Adrenal gland (tissue), 19 donors: Measurements from ENCODE around the gene MEDAG. TPM values are rescaled to one million over a fixed set of nuclear protein-coding genes. Genes with fewer than 3 reads are reported as not detected.

Source experiments
- DNase-seq, 7 donors: peaks; one replicate each; pipeline ENCODE4 v3.0.0-alpha.2; 2019 to 2020
- H3K27ac ChIP-seq, 5 donors: fragments of 200-600 bp; sonication (generic) in 4 of 5; 1 replicate in 3 of 5; 2 replicates in 2 of 5; pipeline versions ENCODE4 v1.5.1 to v1.8.0; 2016 to 2020; ENCODE audit warnings: mild to moderate bottlenecking in 1 of 5
- H3K27me3 ChIP-seq: fragments of 200-600 bp; 2 replicates; pipeline ENCODE4 v1.8.0; 2021
- H3K36me3 ChIP-seq, 2 donors: fragments of 200-600 bp; replicated peaks in 1 of 2; 1 replicate in 1 of 2; 2 replicates in 1 of 2; pipeline versions ENCODE4 v1.5.1 to v1.8.0; 2018 to 2022
- H3K4me1 ChIP-seq, 2 donors: fragments of 200-600 bp; replicated peaks in 1 of 2; 1 replicate in 1 of 2; 2 replicates in 1 of 2; pipeline versions ENCODE4 v1.5.1 to v1.8.0; 2018 to 2021
- H3K4me3 ChIP-seq, 4 donors: fragments of 200-600 bp; sonication (generic) in 3 of 4; one replicate each; pipeline ENCODE4 v1.5.1; 2016 to 2018
- H3K9me3 ChIP-seq, 3 donors: fragments of 200-600 bp; sonication (generic) in 1 of 3; replicated peaks in 1 of 3; 1 replicate in 2 of 3; 2 replicates in 1 of 3; pipeline versions ENCODE4 v1.5.1 to v1.8.0; 2016 to 2021
- CTCF ChIP-seq, 6 experiments: fragments of 450-650 bp in 4 of 6; fragments of 200-600 bp in 2 of 6; sonication (generic) in 1 of 6; IDR thresholded peaks; 1 replicate in 5 of 6; 2 replicates in 1 of 6; pipeline versions ENCODE4 v1.5.1 to v1.8.0; 2016 to 2021; ENCODE audit warnings: antibody characterized with exemption in 6 of 6, mild to moderate bottlenecking in 2 of 6, moderate library complexity in 1 of 6
- POLR2A ChIP-seq, 2 donors: fragments of 450-650 bp; IDR thresholded peaks; one replicate each; pipeline ENCODE4 v1.6.1; 2017; ENCODE audit warnings: antibody characterized with exemption in 2 of 2, mild to moderate bottlenecking in 2 of 2, moderate library complexity in 1 of 2
- WGBS, 4 donors: extraction: QIAGEN DNeasy Blood & Tissue Kit in 2 of 4; methylation state at CpG; one replicate each; pipeline versions ENCODE4 v1.1.5 to v1.1.7; 2013 to 2017; 5-methylcytosine and 5-hydroxymethylcytosine counted together
- intact Hi-C, 2 donors: fragments of 100-400 bp; cut with DNase I; formaldehyde crosslinking; loops; one replicate each; pipeline versions ENCODE4 v1.14.1 to v1.15.0; 2022 to 2023
- long read RNA-seq, 10 donors: library from polyadenylated mRNA in 3 of 10; unstranded in 2 of 10; stranded (forward) in 1 of 10; transcript quantifications; one replicate each; pipeline ENCODE4 v2.0.0 and lab custom pipeline, GENCODE V29; 2021 to 2026
- polyA plus RNA-seq, 3 donors: library from polyadenylated mRNA; stranded (reverse); fragments of 200-250 nt in 2 of 3; fragments of 350-450 nt in 1 of 3; fragmentation: Illumina TruSeq in 1 of 3; extraction: RNeasy Lipid Tissue Mini Kit (QIAGEN cat#74804) in 1 of 3; gene quantifications; one replicate each; pipeline ENCODE4 v1.2.3, GENCODE V29; 2013 to 2014
- total RNA-seq, 9 donors: library from RNA; depleted of rRNA in 4 of 9; stranded (reverse); fragments of >200 nt in 4 of 9; fragments of 120-200 nt in 1 of 9; fragmentation: NEBNext Ultra II Directional in 1 of 9; extraction: Animal tissue kit (Norgen Biotek cat#: 25700) in 1 of 9; gene quantifications; one replicate each; pipeline versions ENCODE4 v1.1.0 to v1.2.4, GENCODE V29; 2013 to 2023
- donor health status: healthy with polysubstance abuse.
- donor health status: Bipolar disorder and iron deficiency.
- donor health status: DM: yes; HTN: yes; CAD: no.
- donor health status: DM: no; HTN: no; CAD: no.
- donor health status: DM: no; HTN: no; CAD: no.
- donor health status: DM: yes; HTN: yes; CAD: no.

The MEDAG gene
- total RNA-seq (1 to 10 TPM in 8 of 9 donors, under 1 TPM in 1; 0.72 to 4.0 (median 3.2) TPM), polyA plus RNA-seq (10 to 100 TPM in 1 of 3 donors, 1 to 10 TPM in 2; 2.2 to 19.8 (median 4.9) TPM)
- long read RNA-seq, donor 1 = 0 reads
- long read RNA-seq, donor 2 = 0 reads
- long read RNA-seq, donor 3 = 0 reads
- long read RNA-seq, donor 4, partial matches to known transcripts = 0 of 1 reads
- long read RNA-seq, donor 4, other reads (novel, unspliced or antisense) = 0 of 1 reads
- long read RNA-seq, donor 5, transcript MEDAG-201 (5 exons, 2,374 nt) = major isoform, 10 of 10 reads
- long read RNA-seq, donor 5, partial matches to known transcripts = 0 of 10 reads
- long read RNA-seq, donor 5, other reads (novel, unspliced or antisense) = 0 of 10 reads
- long read RNA-seq, donor 6 = 0 reads
- long read RNA-seq, donor 7 = 0 reads
- long read RNA-seq, donor 8, partial matches to known transcripts = 0 of 1 reads
- long read RNA-seq, donor 8, other reads (novel, unspliced or antisense) = 0 of 1 reads
- long read RNA-seq, donor 9 = 0 reads
- long read RNA-seq, donor 10 = 0 reads

GRCh38 chr13:30905932-30906383, at the start of gene MEDAG:
Gene MEDAG, plus strand, starts transcription at chr13:30906271. Its CDS starts 245 bp downstream, at chr13:30906516.
- Histone ChIP-seq H3K27me3 (peaks cover 15% of the 10 kb centered on the region), H3K4me1 (peaks cover 0 to 24% of the 10 kb centered on the region in 2 donors), H3K4me3 (peak within 1 kb of the TSS in 2 of 4 donors; percentile 16 to 38), H3K27ac (peak within 1 kb of the TSS in 2 of 5 donors; percentile 31 to 65), H3K36me3 (no peaks in the 10 kb centered on the region), H3K9me3 (no peaks in the 10 kb centered on the region)
- WGBS, 4 donors = 4 to 10% methylated on average over 35 of the region's 35 CpGs; no CpG with 5 or more reads in 2 of the 4 donors
- intact Hi-C loops = no loop called here
- peak in 5 of 7 donors; percentile 27 to 59 (median 37) for DNase-seq
- TF ChIP-seq CTCF (IDR thresholded peaks at IDR 0.05) (no peak), POLR2A (IDR thresholded peaks at IDR 0.05) (no peak)

- no peaks in the 10 kb centered on the region for H3K27me3 ChIP-seq
- H3K27ac ChIP-seq = no peak overlapping the region
- intact Hi-C loops = no loop called here
- no peaks in the 10 kb centered on the region for H3K36me3 ChIP-seq
- no peaks in the 10 kb centered on the region for H3K4me1 ChIP-seq
- TF ChIP-seq CTCF (IDR thresholded peaks at IDR 0.05) (no peak), POLR2A (IDR thresholded peaks at IDR 0.05) (no peak)
- no peak for DNase-seq
- no peak overlapping the region for H3K4me3 ChIP-seq
- WGBS, 4 donors = 80 to 95% (median 83%) methylated on average over 4 of the region's 4 CpGs
- H3K9me3 ChIP-seq = no peaks in the 10 kb centered on the region
These were observed 49.1 kb upstream of the MEDAG start for GRCh38 chr13:30857018-30857417.

GRCh38 chr13:30857636-30858035, 48.4 kb upstream of the MEDAG start:
- Histone ChIP-seq H3K4me3 (no peak overlapping the region), H3K36me3 (no peaks in the 10 kb centered on the region), H3K9me3 (no peaks in the 10 kb centered on the region), H3K27me3 (no peaks in the 10 kb centered on the region), H3K27ac (no peak overlapping the region), H3K4me1 (no peaks in the 10 kb centered on the region)
- WGBS, 4 donors = 93 to 99% (median 95%) methylated on average over 6 of the region's 6 CpGs
- no peak for DNase-seq
- TF ChIP-seq POLR2A (IDR thresholded peaks at IDR 0.05) (no peak), CTCF (IDR thresholded peaks at IDR 0.05) (no peak)
- intact Hi-C loops = no loop called here

- peak in 1 of 7 donors; percentile 30 for DNase-seq
- Histone ChIP-seq H3K9me3 (no peaks in the 10 kb centered on the region), H3K36me3 (no peaks in the 10 kb centered on the region), H3K27ac (no peak overlapping the region), H3K4me1 (peaks cover 2 to 3% of the 10 kb centered on the region in 2 donors), H3K27me3 (no peaks in the 10 kb centered on the region), H3K4me3 (no peak overlapping the region)
- TF ChIP-seq CTCF (IDR thresholded peaks at IDR 0.05) (no peak), POLR2A (IDR thresholded peaks at IDR 0.05) (no peak)
- WGBS, 4 donors = 71 to 81% (median 78%) methylated on average over 5 of the region's 5 CpGs
- intact Hi-C loops = no loop called here
These were observed 46.7 kb upstream of the MEDAG start for GRCh38 chr13:30859326-30859725.
